ENCODE results near the gene MARF1.
"Not testable (repeated sequence)": the region's sequence is repeated elsewhere in the genome, so short reads cannot be mapped to it uniquely, and the experiment has no call there.

MARF1 gene

DNA sequence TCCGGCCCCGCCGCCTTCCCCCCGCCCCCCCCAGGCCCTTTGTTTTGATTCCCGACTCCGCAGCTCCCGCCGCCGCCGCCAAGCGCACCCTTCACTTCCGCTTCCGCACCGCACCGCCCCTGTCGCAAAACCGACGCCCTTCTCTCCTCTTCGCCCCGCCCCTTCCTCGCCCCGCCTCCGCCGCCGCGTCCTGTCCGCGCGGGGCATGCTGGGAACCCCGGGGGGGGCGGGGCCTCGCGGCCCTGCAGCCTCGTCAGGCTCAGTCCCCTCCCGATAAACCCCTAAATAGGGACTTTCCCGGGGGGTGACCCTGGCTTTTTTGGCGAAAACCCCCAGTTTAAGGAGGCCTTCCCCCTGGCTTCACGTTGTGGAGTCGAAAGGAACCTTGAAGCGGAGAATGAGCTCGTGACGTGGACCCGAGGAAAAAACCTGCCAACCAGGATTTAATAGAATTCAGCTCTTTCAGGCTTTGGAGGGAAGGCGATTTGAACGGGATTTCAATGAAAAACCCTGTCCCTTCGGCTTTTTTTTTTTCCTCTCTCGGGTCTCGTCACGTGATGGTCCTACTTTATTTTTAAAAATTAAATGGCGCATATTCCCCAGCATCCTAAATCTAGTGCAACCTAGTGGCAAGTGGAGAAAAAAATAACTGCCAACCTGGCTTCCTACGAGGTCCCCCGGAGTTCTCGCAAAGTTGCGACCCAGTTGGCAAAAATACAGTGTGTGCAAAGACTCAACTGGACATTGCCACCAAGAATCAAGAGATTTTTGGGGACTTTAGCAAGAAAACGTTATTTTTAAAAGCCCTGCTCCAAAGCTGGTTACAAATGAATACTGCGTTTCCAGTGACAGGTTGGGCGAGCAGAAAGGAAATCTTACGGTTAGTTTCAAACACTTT lies at the start of gene MARF1:
Gene MARF1 (minus strand): TSS at position 107 of the 898 bp plus-strand sequence. CDS start 3,921 bp downstream, outside the sequence.
- DNase-seq, result peak; percentile 92

GRCh38 chr16:15692508-15692907 lies 49.6 kb upstream of the MARF1 start:
- not testable (repeated sequence) for DNase-seq

- DNase-seq, result no peak
These were observed 48.1 kb upstream of the MARF1 start for GRCh38 chr16:15691046-15691445.

DNA sequence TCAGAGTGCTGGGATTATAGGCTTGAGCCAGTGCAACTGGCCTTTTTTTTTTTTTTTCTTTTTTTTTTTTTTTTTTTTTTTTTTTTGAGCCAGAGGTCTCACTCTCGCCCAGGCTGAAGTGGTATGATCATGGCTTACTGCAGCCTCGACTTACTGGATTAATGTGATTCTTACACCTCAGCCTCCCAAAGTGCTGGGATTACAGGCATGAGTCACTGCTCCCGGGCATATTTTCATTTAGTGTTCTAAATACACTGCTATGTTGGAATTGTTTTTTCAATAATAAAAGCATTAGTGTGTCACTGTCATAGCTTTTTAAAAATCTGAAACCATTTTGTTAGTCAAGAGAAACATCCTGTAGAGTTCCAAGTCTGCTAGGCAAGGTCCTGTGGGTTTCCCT lies 47.3 kb upstream of the MARF1 start:
- DNase-seq, result no peak

DNA sequence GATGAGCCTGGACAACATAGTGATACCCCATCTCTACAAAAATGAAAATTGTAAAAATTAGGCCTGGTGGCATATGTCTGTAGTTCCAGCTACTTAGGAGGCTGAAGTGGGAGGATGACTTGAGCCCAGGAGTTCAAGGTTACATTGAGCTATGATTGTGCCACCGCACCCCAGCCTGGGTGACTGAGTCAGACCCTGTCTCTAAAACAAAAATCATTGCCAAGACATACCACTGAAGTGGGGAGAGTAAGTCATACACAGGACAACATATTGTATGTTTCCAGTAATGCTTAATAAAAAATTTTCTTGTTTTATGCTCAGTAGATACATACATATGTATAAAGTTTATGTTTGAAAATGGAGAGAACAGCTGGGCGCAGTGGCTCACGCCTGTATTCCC lies 46.3 kb upstream of the MARF1 start:
- DNase-seq, result no peak

DNA sequence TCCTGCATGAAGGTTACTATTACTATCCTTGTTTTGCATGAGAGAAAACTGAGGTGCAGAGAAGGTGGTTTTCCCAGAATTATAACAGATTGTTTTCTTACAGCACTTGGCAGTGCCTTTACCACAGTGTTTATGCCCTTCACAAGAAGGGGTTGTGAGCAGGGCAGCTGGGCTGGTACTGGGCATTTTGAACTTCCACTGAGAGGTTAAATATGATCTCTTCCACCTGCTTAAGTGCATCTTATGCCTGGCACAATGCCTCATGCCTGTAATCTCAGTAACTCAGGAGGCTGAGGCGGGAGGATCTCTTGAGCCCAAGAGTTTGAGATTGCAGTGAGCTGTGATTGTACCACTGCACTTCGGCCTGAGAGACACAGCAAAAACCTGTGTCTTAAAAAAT lies 43.3 kb upstream of the MARF1 start:
- DNase-seq, result no peak

DNA sequence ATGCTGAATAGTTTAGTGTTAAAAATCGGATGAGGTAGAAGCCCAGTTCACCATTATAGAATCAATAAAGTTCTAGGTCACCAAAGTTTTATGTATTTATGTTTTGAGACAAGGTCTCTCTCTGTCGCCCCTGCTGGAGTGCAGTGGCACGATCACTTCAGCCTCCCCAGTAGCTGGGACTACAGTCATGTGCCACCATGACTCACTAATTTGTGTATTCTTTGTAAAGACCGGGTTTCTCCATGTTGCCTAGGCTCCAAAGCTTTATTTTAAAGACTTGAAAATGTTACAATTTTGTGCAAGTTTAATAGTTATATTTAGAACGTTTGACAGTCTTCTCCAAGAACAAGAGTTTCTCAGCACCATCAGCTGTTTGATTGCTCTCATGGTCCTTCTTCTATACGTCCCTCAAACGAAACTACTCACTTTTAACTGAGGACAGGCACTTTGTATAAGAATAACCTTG lies 39.2 kb upstream of the MARF1 start:
- no peak for DNase-seq

- DNase-seq, result no peak
These were observed 34.5 kb upstream of the MARF1 start for GRCh38 chr16:15677447-15677846.

DNA sequence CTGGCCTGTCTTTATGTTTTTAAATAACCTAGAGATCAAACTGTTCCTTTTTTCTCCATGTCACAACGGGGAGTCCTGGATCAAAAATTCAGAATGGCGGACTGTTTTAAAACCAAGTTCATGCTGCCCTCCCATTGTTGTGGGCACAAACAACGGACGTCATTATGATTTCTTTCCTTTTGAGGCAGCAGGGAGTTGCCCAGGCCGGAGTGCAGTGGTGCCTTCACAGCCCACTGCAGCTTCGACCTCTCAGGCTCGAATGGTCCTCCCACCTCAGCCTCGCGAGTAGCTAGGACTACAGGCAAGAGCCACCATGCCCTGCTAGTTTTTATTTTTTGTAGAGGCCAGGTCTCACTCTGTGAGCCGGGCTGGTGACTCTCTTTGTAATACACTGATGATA lies 33.6 kb upstream of the MARF1 start:
- no peak for DNase-seq

DNA sequence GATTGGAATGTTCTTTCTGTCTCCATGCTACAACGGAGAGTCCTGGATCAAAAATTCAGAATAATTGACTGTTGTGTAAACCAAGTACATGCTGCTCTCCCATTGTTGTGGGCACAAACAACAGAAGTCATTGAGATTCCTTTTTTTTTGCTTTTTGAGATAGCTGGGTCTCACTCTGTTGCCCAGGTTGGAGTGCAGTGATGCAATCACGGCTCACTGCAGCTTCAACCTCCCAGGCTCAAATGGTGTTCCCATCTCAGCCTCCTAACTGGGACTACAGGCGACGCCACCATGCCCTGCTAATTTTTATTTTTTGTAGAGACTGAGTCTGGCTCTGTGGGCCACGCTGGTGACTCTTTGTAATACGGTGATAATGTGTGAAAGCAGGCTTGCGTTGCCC lies 31.6 kb upstream of the MARF1 start:
- DNase-seq, result no peak

DNA sequence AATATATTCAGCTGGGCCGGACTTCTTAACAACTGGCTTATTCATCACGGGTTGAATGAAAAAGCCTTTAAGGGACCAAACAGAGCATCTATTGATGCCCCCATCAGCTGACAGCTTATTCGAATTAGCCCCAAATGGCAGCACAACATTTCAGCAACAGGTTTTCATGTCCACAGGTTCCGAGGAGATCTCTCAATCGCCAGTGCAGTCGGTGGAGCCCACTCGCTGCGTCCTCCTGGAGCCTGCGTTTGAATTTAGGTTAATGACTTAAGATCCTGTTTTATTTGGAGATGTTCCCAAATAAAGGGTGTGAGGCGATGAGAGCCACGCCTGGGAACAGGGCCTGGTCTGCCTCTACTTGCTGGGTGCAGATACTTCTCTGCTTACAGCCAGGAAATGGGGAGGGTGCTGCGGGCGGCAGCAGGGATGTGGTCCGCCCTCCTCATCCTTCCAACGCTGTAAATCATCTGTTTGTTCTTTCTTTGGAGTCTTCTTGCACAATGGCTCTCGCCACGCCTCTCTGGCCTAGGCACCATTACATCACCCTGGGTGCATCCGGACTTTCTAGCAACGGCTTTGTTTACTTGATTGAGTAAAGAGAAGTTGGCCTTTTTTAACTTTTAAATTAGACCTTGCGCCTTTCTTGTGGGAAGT lies 29.7 kb upstream of the MARF1 start:
- DNase-seq, result no peak

- DNase-seq, result not testable (repeated sequence)
These were observed 29.2 kb upstream of the MARF1 start for GRCh38 chr16:15672127-15672513.

GRCh38 chr16:15671530-15672117 lies 28.7 kb upstream of the MARF1 start:
- DNase-seq, result no peak

GRCh38 chr16:15667091-15667742 lies 24.3 kb upstream of the MARF1 start:
- DNase-seq, result no peak

DNA sequence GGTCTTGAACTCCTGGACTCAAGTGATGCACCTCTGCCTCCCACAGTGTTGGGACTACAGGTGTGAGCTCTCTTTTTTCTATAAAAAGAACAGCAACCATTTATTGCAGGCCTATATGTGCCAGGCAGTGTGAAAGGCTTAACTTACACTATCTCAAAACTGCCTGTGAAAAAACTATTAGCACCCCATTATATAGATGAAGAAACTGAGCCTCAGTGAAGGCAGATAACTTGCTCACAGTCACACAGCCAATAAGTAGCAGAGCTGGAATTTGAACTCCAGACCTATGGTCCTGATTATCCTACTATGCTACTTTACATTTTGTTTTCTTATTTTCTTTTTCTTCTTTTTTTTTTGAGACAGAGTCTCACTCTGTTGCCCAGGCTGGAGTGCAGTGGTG lies 22.2 kb upstream of the MARF1 start:
- no peak for DNase-seq

GRCh38 chr16:15660203-15660601 lies 17.2 kb upstream of the MARF1 start:
- DNase-seq, result no peak

- DNase-seq, result no peak
These were observed 15.6 kb upstream of the MARF1 start for GRCh38 chr16:15658556-15658955.

DNA sequence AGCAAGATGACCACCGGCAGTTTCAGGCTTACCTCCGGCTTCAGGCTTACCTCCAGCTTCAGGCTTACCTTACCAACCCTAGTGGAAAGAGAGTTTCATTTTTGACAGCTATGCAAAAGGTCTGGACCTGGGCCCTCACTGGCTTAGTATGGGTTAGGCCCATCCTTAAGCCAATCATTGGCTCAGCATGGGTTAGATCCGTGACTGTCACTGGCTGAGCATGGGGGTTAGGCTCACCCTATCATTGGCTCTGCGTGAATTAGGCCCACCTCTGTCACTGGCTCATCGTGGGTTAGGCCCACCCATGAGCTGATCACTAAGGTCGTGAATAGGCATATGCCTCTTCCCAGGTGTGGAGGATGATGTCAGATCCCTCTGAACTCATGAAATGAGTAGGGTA lies 15.2 kb upstream of the MARF1 start:
- DNase-seq, result no peak

DNA sequence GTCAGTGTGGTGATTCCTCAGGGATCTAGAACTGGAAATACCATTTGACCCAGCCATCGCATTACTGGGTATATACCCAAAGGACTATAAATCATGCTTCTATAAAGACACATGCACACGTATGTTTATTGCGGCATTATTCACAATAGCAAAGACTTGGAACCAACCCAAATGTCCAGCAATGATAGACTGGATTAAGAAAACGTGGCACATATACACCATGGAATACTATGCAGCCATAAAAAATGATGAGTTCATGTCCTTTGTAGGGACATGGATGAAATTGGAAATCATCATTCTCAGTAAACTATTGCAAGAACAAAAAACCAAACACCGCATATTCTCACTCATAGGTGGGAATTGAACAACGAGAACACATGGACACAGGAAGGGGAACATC lies 12.6 kb upstream of the MARF1 start:
- DNase-seq, result not testable (repeated sequence)

DNA sequence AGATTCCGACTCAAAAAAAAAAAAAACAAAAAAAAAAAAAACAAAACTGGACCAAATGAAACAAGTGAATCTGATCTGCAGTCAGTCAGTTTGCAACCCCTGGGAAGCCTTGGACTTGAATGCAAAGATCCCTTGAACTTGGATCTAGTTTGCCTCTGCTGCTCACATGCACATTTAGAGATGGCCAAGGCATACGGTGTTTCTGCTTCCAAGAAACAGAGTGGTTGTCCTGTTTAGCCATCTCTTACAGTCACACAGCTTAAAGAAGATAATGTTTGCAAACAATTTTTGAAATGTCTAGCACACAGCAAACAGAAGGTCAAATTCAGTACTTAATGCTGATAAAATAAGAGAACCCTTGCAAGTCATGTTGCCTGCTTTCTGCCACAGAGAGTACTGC lies 11.6 kb upstream of the MARF1 start:
- no peak for DNase-seq

DNA sequence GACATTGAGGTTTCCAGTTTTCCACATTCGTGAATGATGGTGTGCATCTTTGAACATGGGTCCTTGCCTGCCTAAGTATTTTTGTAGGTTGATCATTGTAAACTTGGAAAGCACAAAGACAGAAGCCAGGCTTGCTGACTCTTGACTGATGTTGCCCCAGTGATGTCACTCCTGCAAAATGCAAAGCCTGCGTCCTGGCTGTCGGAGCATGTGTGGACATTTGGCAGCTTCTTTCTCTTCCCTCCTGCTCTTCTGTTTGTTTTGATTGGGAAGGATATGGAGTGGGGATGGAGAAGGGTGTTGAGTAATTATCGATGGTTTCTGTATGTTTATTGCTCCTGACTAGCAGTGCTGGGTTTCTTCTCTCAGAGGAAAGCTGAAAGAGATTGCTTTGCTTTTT lies 10.3 kb upstream of the MARF1 start:
- no peak for DNase-seq

GRCh38 chr16:15652293-15653001 lies 9.5 kb upstream of the MARF1 start:
- DNase-seq, result no peak

DNA sequence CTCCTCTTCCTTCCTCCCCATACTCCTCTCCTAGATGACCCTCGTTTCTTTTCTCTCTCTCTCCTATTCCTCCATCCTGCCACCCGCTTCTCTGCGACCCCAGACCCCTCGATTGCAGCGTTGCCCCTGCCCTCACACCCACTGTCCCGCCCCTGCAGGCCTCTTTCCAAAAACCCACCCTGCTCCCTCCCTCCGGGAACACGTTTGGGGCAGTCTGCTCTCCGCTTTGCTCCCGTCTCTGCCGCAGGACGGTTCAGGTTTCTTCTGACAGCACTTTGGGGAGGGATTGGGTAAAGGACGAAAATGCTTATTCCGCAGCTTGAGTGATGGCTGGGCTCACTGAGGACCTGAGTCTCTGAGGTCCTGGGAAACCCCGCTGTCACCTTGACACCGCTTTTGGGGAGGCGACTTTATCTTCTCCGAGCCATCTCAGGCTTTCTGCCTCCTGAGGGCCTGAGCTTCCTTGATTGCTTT lies 7.8 kb upstream of the MARF1 start:
- no peak for DNase-seq
